H1 (cell line): ENCODE results near the gene UMPS.

Experiments used
- ASH2L ChIP-seq: fragments of 200-600, 300-600 bp; sonication (generic); IDR thresholded peaks from one replicate; pipeline ENCODE4 v1.7.1; 2017; ENCODE audit warnings: low read length
- CBX8 ChIP-seq: fragments of 300-800, 300-1000 bp; sonication (generic); IDR thresholded peaks from 2 replicates; pipeline ENCODE4 v1.7.1; 2016; ENCODE audit warnings: low read depth, low read length, borderline replicate concordance
- SP2 ChIP-seq: IDR thresholded peaks from 2 replicates; pipeline ENCODE4 v1.6.1; 2012; ENCODE audit warnings: mild to moderate bottlenecking, low read length, inconsistent platforms

GRCh38 chr3:124793054-124793739 lies 62.9 kb downstream of the UMPS start:
- TF ChIP-seq CBX8 (no peak), SP2 (no peak), ASH2L (no peak)
